ENCODE measurements around the gene EZH1. TPM values are rescaled to one million over a fixed set of nuclear protein-coding genes. Genes with fewer than 3 reads are reported as not detected.
A peak's percentile ranks its signal among the peaks of the same experiment; 100 is the strongest.
"Not testable (repeated sequence)": the region's sequence is repeated elsewhere in the genome, so short reads cannot be mapped to it uniquely, and the experiment has no call there.

EZH1 gene
- total RNA-seq, 1 donor from 2014 or later: 30.4 TPM

- no peak for TF ChIP-seq CTCF (conservative IDR thresholded peaks at IDR 0.05)
- Mint-ChIP-seq H3K27ac (ENCODE audit: unreplicated experiment) (no peak overlapping the region), H3K4me1 (peaks cover 5% of the 10 kb centered on the region), H3K36me3 (ENCODE audit: low read depth) (peaks cover 16% of the 10 kb centered on the region), H3K4me3 (no peak overlapping the region), H3K9me3 (no peaks in the 10 kb centered on the region), H3K27me3 (ENCODE audit: low read depth) (no peaks in the 10 kb centered on the region)
- no peak for DNase-seq (ENCODE audit: low read depth, low spot score)
Measured at GRCh38 chr17:42665581-42666001, 79.2 kb downstream of the EZH1 start.

DNA sequence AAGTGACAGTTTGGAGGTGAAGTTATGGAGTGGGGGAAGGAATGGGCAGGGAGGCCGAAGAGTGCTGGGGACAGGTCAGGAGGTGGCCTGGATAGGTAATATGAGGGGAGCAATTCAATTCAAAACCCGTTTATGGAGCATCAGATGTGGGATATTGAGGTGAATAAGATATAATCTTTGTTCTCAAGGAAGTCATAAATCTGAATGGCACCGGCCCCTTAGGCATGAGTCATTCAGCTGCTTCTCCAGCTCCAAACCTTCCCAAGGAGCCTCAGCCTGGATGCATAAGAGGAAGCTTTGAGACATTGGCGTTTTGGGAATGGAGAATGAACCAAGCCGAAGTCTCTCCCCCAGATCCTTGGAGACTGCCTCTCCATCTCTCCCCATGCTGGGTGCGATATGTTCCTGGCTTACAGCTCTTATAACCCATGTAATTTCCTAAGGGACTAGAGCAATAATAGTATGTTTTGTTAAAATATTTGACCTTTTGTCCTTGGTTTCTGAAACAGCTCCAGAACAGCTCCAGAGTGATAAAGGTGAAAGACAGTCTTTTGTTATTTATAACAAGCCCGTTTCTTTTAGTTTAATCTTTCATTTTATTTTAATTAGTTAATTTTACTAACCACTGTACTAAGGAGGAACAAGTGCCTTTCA is 84.0 kb downstream of the EZH1 start:
- no peaks in the 10 kb centered on the region for H3K27me3 Mint-ChIP-seq (ENCODE audit: low read depth)
- H3K4me1 Mint-ChIP-seq: peaks cover 22% of the 10 kb centered on the region
- H3K27ac Mint-ChIP-seq (ENCODE audit: unreplicated experiment): no peak overlapping the region
- no peak for DNase-seq (ENCODE audit: low read depth, low spot score)
- H3K9me3 Mint-ChIP-seq: peaks cover 5% of the 10 kb centered on the region
- TF ChIP-seq CTCF (conservative IDR thresholded peaks at IDR 0.05): no peak
- H3K4me3 Mint-ChIP-seq: peak overlapping the region; percentile 67
- peaks cover 4% of the 10 kb centered on the region for H3K36me3 Mint-ChIP-seq (ENCODE audit: low read depth)

GRCh38 chr17:42659932-42660274 is 84.9 kb downstream of the EZH1 start:
- not testable (repeated sequence) for H3K36me3 Mint-ChIP-seq (ENCODE audit: low read depth); H3K27ac Mint-ChIP-seq (ENCODE audit: unreplicated experiment); DNase-seq (ENCODE audit: low read depth, low spot score); H3K27me3 Mint-ChIP-seq (ENCODE audit: low read depth); H3K9me3 Mint-ChIP-seq
- peak overlapping the region; percentile 91 for H3K4me3 Mint-ChIP-seq
- peaks cover 22% of the 10 kb centered on the region for H3K4me1 Mint-ChIP-seq

DNA sequence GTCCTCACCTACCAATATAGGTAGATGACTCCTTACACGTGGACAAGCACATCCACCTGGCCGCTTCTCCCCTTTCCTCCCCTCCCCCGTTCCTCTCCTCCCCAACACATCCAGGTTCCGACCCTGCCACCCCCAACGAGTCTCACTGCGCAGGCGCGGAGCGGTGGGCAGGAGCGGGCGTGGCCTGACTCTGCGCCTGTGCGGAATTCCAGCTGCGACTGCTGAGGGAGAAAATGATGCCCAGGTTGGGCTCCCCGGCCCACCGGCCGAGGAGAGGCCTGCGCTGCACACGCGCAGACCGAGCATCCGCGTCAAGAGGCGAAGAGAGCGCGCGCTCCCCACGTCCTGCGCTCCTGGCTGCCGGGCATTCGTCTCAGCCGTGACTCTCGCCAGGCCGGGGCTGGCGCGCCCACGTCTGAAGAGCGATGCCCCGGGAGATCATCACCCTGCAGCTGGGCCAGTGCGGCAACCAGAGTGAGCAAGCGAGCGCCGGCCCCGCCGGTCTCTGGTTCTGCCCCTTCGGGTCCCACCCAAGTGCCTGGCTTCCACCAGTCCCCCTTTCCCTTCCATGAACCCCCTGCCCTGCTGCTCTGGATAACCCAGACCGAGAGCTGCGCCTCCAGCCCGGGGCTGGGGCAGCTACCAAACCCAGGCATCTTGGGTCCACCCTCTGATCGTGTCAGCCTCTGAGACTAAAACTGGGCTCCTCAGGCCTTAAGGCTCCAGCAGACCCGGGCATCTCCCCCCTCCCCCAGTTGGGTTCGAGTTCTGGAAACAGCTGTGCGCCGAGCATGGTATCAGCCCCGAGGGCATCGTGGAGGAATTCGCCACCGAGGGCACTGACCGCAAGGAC is 85.5 kb downstream of the EZH1 start, which contains the start of gene TUBG2:
Gene TUBG2, plus strand, starts transcription at position 206 of the 853 bp plus-strand sequence. Its CDS starts 220 bp downstream, at position 426.
- peak; percentile 86 for DNase-seq (ENCODE audit: low read depth, low spot score)
- peaks cover 5% of the 10 kb centered on the region for H3K9me3 Mint-ChIP-seq
- H3K27ac Mint-ChIP-seq (ENCODE audit: unreplicated experiment): peak within 1 kb of the TSS; percentile 57
- H3K4me3 Mint-ChIP-seq: peak within 1 kb of the TSS; percentile 91
- no peak for TF ChIP-seq CTCF (conservative IDR thresholded peaks at IDR 0.05)
- peaks cover 22% of the 10 kb centered on the region for H3K4me1 Mint-ChIP-seq
- no peaks in the 10 kb centered on the region for H3K27me3 Mint-ChIP-seq (ENCODE audit: low read depth)
- no peaks in the 10 kb centered on the region for H3K36me3 Mint-ChIP-seq (ENCODE audit: low read depth)

DNA sequence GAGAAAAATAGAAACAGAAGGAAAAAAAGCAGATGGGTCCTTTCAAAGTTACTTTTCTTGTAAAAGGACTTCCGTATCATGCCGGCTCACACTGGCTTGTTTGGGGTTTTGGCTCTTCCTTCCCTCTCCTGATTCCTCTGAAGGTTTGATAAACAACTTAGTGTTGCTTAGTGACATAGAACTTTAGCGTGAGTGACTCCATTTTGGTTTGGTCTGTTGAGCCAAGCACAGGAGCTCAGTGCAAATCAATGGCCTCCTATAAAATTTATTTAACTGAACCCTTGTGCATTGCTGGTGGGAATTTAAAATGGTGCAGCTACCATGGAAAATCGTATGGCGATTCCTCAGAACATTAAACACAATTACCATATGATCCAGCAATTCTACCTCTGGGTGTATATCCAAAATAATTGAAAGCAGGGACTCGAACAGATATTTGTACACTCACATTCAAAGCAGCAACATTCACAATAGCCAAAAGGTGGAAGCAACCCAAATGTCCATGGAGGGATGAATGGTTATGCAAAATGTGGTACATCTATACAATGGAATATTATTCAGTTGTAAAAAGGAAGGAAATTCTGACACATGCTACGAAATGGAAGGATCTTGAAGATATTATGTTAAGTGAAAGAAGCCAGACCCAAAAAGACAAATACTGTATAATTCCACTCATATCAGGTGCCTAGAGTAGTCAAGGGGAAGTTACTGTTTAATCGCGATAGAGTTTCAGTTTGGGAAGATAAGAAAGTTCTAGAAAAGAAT is 86.8 kb downstream of the EZH1 start:
- TF ChIP-seq CTCF (conservative IDR thresholded peaks at IDR 0.05): no peak
- DNase-seq (ENCODE audit: low read depth, low spot score): no peak

More for the DNA sequence above, 86.8 kb downstream of the EZH1 start:
- no peaks in the 10 kb centered on the region for H3K36me3 Mint-ChIP-seq (ENCODE audit: low read depth)
- peak overlapping the region; percentile 91 for H3K4me3 Mint-ChIP-seq
- no peaks in the 10 kb centered on the region for H3K27me3 Mint-ChIP-seq (ENCODE audit: low read depth)
- peaks cover 28% of the 10 kb centered on the region for H3K4me1 Mint-ChIP-seq
- H3K27ac Mint-ChIP-seq (ENCODE audit: unreplicated experiment): no peak overlapping the region
- H3K9me3 Mint-ChIP-seq: peaks cover 5% of the 10 kb centered on the region

All from neural crest cell (in vitro differentiated cells).